ENCODE results near the gene NOX4.

Gene NOX4

DNA sequence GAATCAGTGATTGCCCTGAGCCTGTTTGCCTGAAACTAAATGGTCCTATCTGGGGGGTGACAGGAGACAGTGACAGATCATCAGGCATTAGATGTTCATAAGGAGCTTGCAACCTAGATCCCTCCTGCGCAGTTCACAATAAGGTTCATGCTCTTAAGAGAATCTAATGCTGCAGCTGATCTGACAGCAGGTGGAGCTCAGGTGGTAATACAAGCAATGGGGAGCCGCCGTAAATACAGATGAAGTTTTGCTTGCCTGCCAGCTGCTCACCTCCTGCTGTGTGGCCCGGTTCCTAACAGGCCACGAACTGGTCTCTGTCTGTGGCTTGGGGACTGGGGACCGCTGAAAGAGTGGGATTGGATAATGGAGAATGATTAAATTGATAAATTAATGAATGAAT is 14.0 kb downstream of the NOX4 start:
- no peak overlapping the region for H3K4me3 ChIP-seq (ENCODE audit: low read depth, low read length)
- TF ChIP-seq, protein P1, sequence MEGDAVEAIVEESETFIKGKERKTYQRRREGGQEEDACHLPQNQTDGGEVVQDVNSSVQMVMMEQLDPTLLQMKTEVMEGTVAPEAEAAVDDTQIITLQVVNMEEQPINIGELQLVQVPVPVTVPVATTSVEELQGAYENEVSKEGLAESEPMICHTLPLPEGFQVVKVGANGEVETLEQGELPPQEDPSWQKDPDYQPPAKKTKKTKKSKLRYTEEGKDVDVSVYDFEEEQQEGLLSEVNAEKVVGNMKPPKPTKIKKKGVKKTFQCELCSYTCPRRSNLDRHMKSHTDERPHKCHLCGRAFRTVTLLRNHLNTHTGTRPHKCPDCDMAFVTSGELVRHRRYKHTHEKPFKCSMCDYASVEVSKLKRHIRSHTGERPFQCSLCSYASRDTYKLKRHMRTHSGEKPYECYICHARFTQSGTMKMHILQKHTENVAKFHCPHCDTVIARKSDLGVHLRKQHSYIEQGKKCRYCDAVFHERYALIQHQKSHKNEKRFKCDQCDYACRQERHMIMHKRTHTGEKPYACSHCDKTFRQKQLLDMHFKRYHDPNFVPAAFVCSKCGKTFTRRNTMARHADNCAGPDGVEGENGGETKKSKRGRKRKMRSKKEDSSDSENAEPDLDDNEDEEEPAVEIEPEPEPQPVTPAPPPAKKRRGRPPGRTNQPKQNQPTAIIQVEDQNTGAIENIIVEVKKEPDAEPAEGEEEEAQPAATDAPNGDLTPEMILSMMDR (IDR thresholded peaks at IDR 0.05; ENCODE audit: low read depth, low read length): no peak

DNA sequence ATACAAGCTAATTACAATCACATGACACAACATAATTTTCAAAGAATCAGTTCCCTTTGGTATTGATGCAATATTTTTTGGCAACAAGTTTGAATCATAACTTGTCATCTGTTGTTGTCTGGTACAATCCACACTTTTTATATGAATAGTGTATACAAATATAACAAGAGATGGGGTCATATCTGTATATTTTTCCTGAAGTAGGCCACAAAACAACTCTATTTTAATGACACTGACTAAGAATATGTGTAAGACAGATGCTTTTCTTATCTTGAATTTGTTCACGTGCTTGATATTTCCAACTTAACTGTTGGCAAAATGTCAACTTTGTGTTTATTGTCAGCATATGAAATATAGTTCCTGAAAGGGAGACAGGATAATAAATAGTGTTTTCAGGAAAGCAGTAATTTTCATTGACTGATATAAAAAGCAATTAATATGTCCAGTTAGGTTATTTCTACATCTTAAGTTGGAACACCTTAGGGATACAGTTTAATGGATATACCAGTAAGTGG is 27.9 kb downstream of the NOX4 start:
- TF ChIP-seq, protein P1 (IDR thresholded peaks at IDR 0.05; ENCODE audit: low read depth, low read length): no peak
- no peak overlapping the region for H3K4me3 ChIP-seq (ENCODE audit: low read depth, low read length)

DNA sequence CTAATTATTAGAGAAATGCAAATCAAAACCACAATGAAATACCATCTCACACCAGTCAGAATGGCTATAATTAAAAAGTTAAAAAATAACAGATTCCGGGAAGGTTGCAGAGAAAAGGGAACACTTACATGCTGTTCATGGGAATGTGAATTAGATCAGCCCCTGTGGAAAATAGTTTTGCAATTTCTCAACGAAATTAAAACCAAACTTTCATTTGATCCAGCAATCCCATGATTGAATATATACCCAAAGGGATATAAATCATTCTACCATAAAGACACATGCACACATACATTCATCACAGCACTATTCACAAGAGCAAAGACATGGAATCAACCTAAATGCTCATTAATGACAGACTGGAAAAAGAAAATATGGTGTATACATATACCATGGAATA is 32.5 kb downstream of the NOX4 start:
- TF ChIP-seq, protein P1 (IDR thresholded peaks at IDR 0.05; ENCODE audit: low read depth, low read length): no peak
- H3K4me3 ChIP-seq (ENCODE audit: low read depth, low read length): no peak overlapping the region

DNA sequence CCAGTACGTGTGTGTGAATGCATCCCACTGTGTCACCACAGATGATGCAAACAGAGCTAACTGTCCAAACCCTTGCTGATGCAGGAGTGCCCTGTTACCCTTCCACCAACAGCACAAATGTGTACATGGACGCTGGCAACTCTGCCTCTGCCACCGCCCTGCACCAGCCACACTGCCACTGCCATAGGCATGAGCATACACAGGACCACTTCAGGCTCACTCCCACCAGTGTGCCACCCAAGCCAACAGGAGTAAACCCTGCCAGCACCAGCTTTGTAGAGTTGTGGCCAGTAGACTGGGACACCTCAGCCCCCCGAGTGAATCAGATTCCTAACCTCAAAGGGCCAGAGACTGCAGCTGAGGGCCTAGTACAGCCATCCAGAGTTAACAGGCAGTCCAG is 34.0 kb downstream of the NOX4 start:
- TF ChIP-seq, protein P1 (IDR thresholded peaks at IDR 0.05; ENCODE audit: low read depth, low read length): no peak
- no peak overlapping the region for H3K4me3 ChIP-seq (ENCODE audit: low read depth, low read length)

DNA sequence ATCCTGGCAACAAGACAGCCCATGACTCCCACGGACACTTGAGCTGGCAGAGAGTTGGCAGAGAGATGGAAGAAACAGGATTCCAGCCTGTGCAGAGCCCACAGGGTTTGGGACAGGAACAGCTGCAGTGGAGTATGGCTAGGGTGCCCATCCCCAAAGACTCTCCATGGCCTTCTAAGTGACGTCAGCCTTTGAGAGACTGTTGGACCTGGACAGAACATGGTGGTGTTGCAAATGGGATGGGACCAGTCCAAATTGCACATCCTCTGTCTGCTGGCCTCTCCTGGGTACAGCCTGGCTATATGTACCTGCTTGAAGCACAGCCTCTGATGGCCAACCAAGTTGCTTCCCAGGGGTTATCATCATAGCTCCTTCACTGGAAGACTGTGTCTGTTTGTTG is 34.5 kb downstream of the NOX4 start:
- H3K4me3 ChIP-seq (ENCODE audit: low read depth, low read length): no peak overlapping the region
- TF ChIP-seq, protein P1 (IDR thresholded peaks at IDR 0.05; ENCODE audit: low read depth, low read length): no peak

DNA sequence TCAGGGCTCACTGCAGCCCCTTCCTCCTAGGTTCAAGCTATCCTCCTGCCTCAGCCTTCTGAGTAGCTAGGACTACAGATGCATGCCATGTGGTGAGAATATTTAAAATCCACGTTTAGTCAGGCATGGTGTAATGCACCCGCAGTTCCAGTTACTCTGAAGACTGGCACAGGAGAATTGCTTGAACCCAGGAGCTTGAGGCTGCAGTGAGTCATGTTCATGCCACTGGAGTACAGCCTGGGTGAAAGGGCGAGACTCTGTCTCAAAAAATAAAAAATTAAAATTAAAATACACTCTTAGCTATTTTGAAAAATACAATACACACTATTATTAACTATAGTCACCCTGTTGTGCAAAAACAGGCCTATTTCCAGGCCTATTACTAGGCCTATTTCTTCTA is 38.4 kb downstream of the NOX4 start:
- TF ChIP-seq, protein P1 (IDR thresholded peaks at IDR 0.05; ENCODE audit: low read depth, low read length): no peak
- H3K4me3 ChIP-seq (ENCODE audit: low read depth, low read length): no peak overlapping the region

DNA sequence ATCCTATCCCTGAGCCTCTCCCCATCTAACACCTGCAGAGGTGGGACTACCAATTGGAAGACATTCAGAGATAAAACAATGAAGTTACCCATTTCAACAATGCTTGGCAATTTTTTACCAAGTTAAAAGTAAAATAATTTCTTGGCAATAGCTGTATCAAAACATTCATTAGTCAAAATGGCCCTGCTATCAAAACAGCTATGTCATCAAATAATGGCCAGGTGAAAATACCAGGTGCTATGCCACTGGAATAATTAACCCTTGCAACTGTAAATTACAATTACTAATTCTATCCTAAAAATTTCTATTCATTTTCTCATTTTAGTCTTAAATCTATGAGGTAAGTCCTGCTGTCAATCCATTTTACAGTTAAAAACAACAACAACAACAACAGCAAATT is 43.3 kb downstream of the NOX4 start:
- H3K4me3 ChIP-seq (ENCODE audit: low read depth, low read length): no peak overlapping the region
- TF ChIP-seq, protein P1 (IDR thresholded peaks at IDR 0.05; ENCODE audit: low read depth, low read length): no peak

All from WI38 (cell line).